DMS153 (cell line): ENCODE data around the gene LRRC1.
A peak's percentile ranks its signal among the peaks of the same experiment; 100 is the strongest.

Experiments used
- DNase-seq: peaks from one replicate; lab custom pipeline; 2025; lab: John Stamatoyannopoulos, UW

LRRC1 gene

GRCh38 chr6:53925891-53926290, 131.1 kb downstream of the LRRC1 start:
- no peak for DNase-seq

- no peak for DNase-seq
Observed at GRCh38 chr6:53926505-53926904, 131.7 kb downstream of the LRRC1 start.

GRCh38 chr6:53928641-53929040, 133.8 kb downstream of the LRRC1 start:
- DNase-seq = no peak

- DNase-seq = no peak
Observed at GRCh38 chr6:53929041-53929820, 134.4 kb downstream of the LRRC1 start.

- no peak for DNase-seq
Observed at GRCh38 chr6:53929821-53930120, 135.0 kb downstream of the LRRC1 start.

GRCh38 chr6:53930330-53930729, 135.5 kb downstream of the LRRC1 start:
- no peak for DNase-seq

- no peak for DNase-seq
Observed at GRCh38 chr6:53931086-53931485, 136.3 kb downstream of the LRRC1 start.

- DNase-seq = no peak
Observed at GRCh38 chr6:53932516-53932915, 137.7 kb downstream of the LRRC1 start.

- no peak for DNase-seq
Observed at GRCh38 chr6:53934023-53934422, 139.2 kb downstream of the LRRC1 start.

- no peak for DNase-seq
Observed at GRCh38 chr6:53937461-53937860, 142.7 kb downstream of the LRRC1 start.

- DNase-seq = no peak
Observed at GRCh38 chr6:53938810-53939209, 144.0 kb downstream of the LRRC1 start.

- no peak for DNase-seq
Observed at GRCh38 chr6:53939830-53940229, 145.0 kb downstream of the LRRC1 start.

- no peak for DNase-seq
Observed at GRCh38 chr6:53943395-53943794, 148.6 kb downstream of the LRRC1 start.

- no peak for DNase-seq
Observed at GRCh38 chr6:53944091-53944490, 149.3 kb downstream of the LRRC1 start.

GRCh38 chr6:53944543-53944942, 149.7 kb downstream of the LRRC1 start:
- DNase-seq = no peak

- DNase-seq = no peak
Observed at GRCh38 chr6:53945765-53946407, 151.1 kb downstream of the LRRC1 start.

GRCh38 chr6:53947780-53948179, 153.0 kb downstream of the LRRC1 start:
- no peak for DNase-seq

- DNase-seq = no peak
Observed at GRCh38 chr6:53951383-53951782, 156.6 kb downstream of the LRRC1 start.

GRCh38 chr6:53956068-53956711, 161.4 kb downstream of the LRRC1 start:
- peak; percentile 76 for DNase-seq

- DNase-seq = no peak
Observed at GRCh38 chr6:53956804-53957203, 162.0 kb downstream of the LRRC1 start.

- DNase-seq = no peak
Observed at GRCh38 chr6:53959717-53960116, 164.9 kb downstream of the LRRC1 start.

- DNase-seq = no peak
Observed at GRCh38 chr6:53960311-53960710, 165.5 kb downstream of the LRRC1 start.

- DNase-seq = no peak
Observed at GRCh38 chr6:53961679-53962370, 167.0 kb downstream of the LRRC1 start.
